HL-60 (cell line): ENCODE data around the gene KAT2B.
A peak's percentile ranks its signal among the peaks of the same experiment; 100 is the strongest.

ENCODE experiments used
- DNase-seq, 2 experiments: peaks; one replicate each; pipeline ENCODE4 v3.0.0-alpha.2; 2010 to 2020; ENCODE audit warnings: low read depth in 1 of 2, low spot score in 1 of 2
- H3K27ac ChIP-seq: fragments of 250-450 bp; sonication (Bioruptor Pico); replicated peaks from 2 replicates; pipeline ENCODE4 v1.5.1; 2020; ENCODE audit warnings: mild to moderate bottlenecking, moderate library complexity
- H3K27me3 ChIP-seq: fragments of 250-450 bp; sonication (Bioruptor Pico); 2 replicates; pipeline ENCODE4 v1.5.1; 2021; ENCODE audit warnings: mild to moderate bottlenecking, moderate library complexity; ENCODE audit not compliant: insufficient read depth, poor library complexity, severe bottlenecking
- H3K4me3 ChIP-seq: replicated peaks from 2 replicates; pipeline ENCODE4 v1.5.1; 2011; ENCODE audit warnings: mild to moderate bottlenecking, control low read depth, low read length; ENCODE audit not compliant: insufficient read depth
- GABPA ChIP-seq: IDR thresholded peaks from 2 replicates; pipeline ENCODE4 v1.6.1; 2012; ENCODE audit warnings: low read depth
- POLR2AphosphoS5 ChIP-seq: IDR thresholded peaks from 2 replicates; pipeline ENCODE4 v1.6.1; 2012; ENCODE audit warnings: low read depth
- SPI1 ChIP-seq: IDR thresholded peaks from 2 replicates; pipeline ENCODE4 v1.6.1; 2012; ENCODE audit warnings: low read depth, mild to moderate bottlenecking, borderline replicate concordance
- TF ChIP-seq, protein P1 (sequence below): IDR thresholded peaks from one replicate; pipeline ENCODE4 v1.5.1; 2011; ENCODE audit warnings: low read length, control low read depth, inconsistent platforms; ENCODE audit not compliant: insufficient read depth
- TF ChIP-seq, protein P2 (sequence below): IDR thresholded peaks from 2 replicates; pipeline ENCODE4 v1.6.1; 2012; ENCODE audit warnings: low read depth; ENCODE audit not compliant: insufficient replicate concordance

Gene KAT2B

GRCh38 chr3:20095470-20095869 lies 55.2 kb downstream of the KAT2B start:
- Histone ChIP-seq H3K27me3 (no peaks in the 10 kb centered on the region), H3K4me3 (no peak overlapping the region), H3K27ac (no peak overlapping the region)
- no peak for DNase-seq
- no peak for TF ChIP-seq GABPA

- no peak overlapping the region for H3K27ac ChIP-seq
- DNase-seq: peak in 1 of 2 experiments; percentile 31
- no peaks in the 10 kb centered on the region for H3K27me3 ChIP-seq
- no peak overlapping the region for H3K4me3 ChIP-seq
- TF ChIP-seq POLR2AphosphoS5 (no peak), GABPA (no peak), SPI1 (no peak)
- TF ChIP-seq, protein P1, sequence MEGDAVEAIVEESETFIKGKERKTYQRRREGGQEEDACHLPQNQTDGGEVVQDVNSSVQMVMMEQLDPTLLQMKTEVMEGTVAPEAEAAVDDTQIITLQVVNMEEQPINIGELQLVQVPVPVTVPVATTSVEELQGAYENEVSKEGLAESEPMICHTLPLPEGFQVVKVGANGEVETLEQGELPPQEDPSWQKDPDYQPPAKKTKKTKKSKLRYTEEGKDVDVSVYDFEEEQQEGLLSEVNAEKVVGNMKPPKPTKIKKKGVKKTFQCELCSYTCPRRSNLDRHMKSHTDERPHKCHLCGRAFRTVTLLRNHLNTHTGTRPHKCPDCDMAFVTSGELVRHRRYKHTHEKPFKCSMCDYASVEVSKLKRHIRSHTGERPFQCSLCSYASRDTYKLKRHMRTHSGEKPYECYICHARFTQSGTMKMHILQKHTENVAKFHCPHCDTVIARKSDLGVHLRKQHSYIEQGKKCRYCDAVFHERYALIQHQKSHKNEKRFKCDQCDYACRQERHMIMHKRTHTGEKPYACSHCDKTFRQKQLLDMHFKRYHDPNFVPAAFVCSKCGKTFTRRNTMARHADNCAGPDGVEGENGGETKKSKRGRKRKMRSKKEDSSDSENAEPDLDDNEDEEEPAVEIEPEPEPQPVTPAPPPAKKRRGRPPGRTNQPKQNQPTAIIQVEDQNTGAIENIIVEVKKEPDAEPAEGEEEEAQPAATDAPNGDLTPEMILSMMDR: no peak
- TF ChIP-seq, protein P2, sequence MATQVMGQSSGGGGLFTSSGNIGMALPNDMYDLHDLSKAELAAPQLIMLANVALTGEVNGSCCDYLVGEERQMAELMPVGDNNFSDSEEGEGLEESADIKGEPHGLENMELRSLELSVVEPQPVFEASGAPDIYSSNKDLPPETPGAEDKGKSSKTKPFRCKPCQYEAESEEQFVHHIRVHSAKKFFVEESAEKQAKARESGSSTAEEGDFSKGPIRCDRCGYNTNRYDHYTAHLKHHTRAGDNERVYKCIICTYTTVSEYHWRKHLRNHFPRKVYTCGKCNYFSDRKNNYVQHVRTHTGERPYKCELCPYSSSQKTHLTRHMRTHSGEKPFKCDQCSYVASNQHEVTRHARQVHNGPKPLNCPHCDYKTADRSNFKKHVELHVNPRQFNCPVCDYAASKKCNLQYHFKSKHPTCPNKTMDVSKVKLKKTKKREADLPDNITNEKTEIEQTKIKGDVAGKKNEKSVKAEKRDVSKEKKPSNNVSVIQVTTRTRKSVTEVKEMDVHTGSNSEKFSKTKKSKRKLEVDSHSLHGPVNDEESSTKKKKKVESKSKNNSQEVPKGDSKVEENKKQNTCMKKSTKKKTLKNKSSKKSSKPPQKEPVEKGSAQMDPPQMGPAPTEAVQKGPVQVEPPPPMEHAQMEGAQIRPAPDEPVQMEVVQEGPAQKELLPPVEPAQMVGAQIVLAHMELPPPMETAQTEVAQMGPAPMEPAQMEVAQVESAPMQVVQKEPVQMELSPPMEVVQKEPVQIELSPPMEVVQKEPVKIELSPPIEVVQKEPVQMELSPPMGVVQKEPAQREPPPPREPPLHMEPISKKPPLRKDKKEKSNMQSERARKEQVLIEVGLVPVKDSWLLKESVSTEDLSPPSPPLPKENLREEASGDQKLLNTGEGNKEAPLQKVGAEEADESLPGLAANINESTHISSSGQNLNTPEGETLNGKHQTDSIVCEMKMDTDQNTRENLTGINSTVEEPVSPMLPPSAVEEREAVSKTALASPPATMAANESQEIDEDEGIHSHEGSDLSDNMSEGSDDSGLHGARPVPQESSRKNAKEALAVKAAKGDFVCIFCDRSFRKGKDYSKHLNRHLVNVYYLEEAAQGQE: no peak
Observed at GRCh38 chr3:20096135-20096685, 56.0 kb downstream of the KAT2B start.

GRCh38 chr3:20097015-20097414 lies 56.8 kb downstream of the KAT2B start:
- Histone ChIP-seq H3K27me3 (no peaks in the 10 kb centered on the region), H3K27ac (no peak overlapping the region), H3K4me3 (no peak overlapping the region)
- TF ChIP-seq GABPA (no peak), POLR2AphosphoS5 (no peak)
- DNase-seq: no peak

- no peak overlapping the region for H3K27ac ChIP-seq
- no peaks in the 10 kb centered on the region for H3K27me3 ChIP-seq
- TF ChIP-seq GABPA (no peak), SPI1 (no peak), POLR2AphosphoS5 (no peak)
- TF ChIP-seq, protein P2: no peak
- TF ChIP-seq, protein P1: no peak
- H3K4me3 ChIP-seq: no peak overlapping the region
- DNase-seq: no peak
Observed at GRCh38 chr3:20099060-20099459, 58.8 kb downstream of the KAT2B start.

DNA sequence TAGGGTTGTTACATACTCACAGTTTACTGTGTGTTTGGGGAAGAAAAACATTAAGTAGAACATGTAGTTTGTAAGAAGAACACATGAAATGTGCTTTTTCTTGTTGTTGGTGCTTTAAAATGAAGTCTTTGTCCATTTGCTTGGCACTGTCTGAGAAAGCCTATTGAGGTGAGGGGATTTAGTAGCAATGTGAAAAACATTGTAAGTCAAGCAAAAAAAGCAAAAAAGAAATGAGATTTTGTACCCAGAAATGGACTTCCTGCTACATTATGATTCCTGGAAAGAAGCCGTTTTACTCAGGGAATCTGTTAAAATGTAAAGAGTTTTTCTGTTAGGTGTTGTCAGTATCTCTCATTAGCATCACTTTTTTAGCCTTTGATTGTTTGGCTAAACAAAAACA lies 59.9 kb downstream of the KAT2B start:
- Histone ChIP-seq H3K27ac (no peak overlapping the region), H3K27me3 (no peaks in the 10 kb centered on the region), H3K4me3 (no peak overlapping the region)
- TF ChIP-seq, protein P2: no peak
- TF ChIP-seq SPI1 (no peak), GABPA (no peak), POLR2AphosphoS5 (no peak)
- TF ChIP-seq, protein P1: no peak
- DNase-seq: no peak
